Endodermal cell (in vitro differentiated cells): ENCODE measurements around the gene DNAJC12. TPM values are rescaled to one million over a fixed set of nuclear protein-coding genes. Genes with fewer than 3 reads are reported as not detected.
A peak's percentile ranks its signal among the peaks of the same experiment; 100 is the strongest.
"Not testable (repeated sequence)": the region's sequence is repeated elsewhere in the genome, so short reads cannot be mapped to it uniquely, and the experiment has no call there.

Experiments used
- DNase-seq: peaks from one replicate; pipeline ENCODE4 v3.0.0-alpha.2; 2017
- H3K27ac ChIP-seq: 2 replicates; pipeline ENCODE4 v1.5.1; 2013; ENCODE audit warnings: mild to moderate bottlenecking, low read depth, low read length, moderate library complexity
- H3K27me3 ChIP-seq: 2 replicates; pipeline ENCODE4 v1.6.1; 2013; ENCODE audit warnings: mild to moderate bottlenecking, low read length, moderate library complexity; ENCODE audit not compliant: insufficient read depth, control insufficient read depth, poor library complexity, severe bottlenecking
- H3K36me3 ChIP-seq: 2 replicates; pipeline ENCODE4 v1.7.0; 2013; ENCODE audit warnings: mild to moderate bottlenecking, low read length, moderate library complexity; ENCODE audit not compliant: control insufficient read depth, insufficient read depth
- H3K4me1 ChIP-seq: one replicate; pipeline ENCODE4 v1.7.0; 2013; ENCODE audit warnings: low read length; ENCODE audit not compliant: control insufficient read depth, insufficient read depth
- H3K4me3 ChIP-seq: 2 replicates; pipeline ENCODE4 v1.5.1; 2013; ENCODE audit warnings: mild to moderate bottlenecking, low read length, moderate library complexity
- H3K9ac ChIP-seq: 2 replicates; pipeline ENCODE4 v1.6.1; 2013; ENCODE audit warnings: mild to moderate bottlenecking, low read length, moderate library complexity; ENCODE audit not compliant: poor library complexity, severe bottlenecking; ENCODE audit errors: extremely low read depth
- H3K9me3 ChIP-seq: 2 replicates; pipeline ENCODE4 v1.6.1; 2013; ENCODE audit warnings: mild to moderate bottlenecking, low read length, moderate library complexity; ENCODE audit not compliant: control insufficient read depth
- H3K27ac Mint-ChIP-seq: 2 replicates; pipeline ENCODE4 v1.8.0; 2020; ENCODE audit warnings: mixed read lengths
- H3K27me3 Mint-ChIP-seq: 2 replicates; pipeline ENCODE4 v1.8.0; 2021; ENCODE audit warnings: mild to moderate bottlenecking, mixed read lengths; ENCODE audit not compliant: insufficient read depth
- H3K36me3 Mint-ChIP-seq: 2 replicates; pipeline ENCODE4 v1.8.0; 2020; ENCODE audit warnings: low read depth, mixed read lengths
- H3K4me1 Mint-ChIP-seq: 2 replicates; pipeline ENCODE4 v1.8.0; 2020; ENCODE audit warnings: mixed read lengths
- H3K4me3 Mint-ChIP-seq: 2 replicates; pipeline ENCODE4 v1.8.0; 2020; ENCODE audit warnings: mild to moderate bottlenecking, moderate library complexity, mixed read lengths
- H3K9me3 Mint-ChIP-seq: 2 replicates; pipeline ENCODE4 v1.8.0; 2020; ENCODE audit warnings: mild to moderate bottlenecking, mixed read lengths
- WGBS, 2 experiments: methylation state at CpG; one replicate each; pipeline versions ENCODE4 v1.1.5 to v1.1.7; 2013; ENCODE audit warnings: missing lambda C conversion rate in 2 of 2, mixed read lengths in 1 of 2; ENCODE audit not compliant: insufficient coverage in 1 of 2, insufficient read length in 1 of 2; 5-methylcytosine and 5-hydroxymethylcytosine counted together
- total RNA-seq, 2 donors: library from RNA; stranded (reverse); fragmentation: NEBNext Ultra II Directional in 1 of 2; extraction: Animal tissue kit (Norgen Biotek cat#: 25700) in 1 of 2; gene quantifications; 2 replicates in 1 of 2; 3 replicates in 1 of 2; pipeline ENCODE4 v1.2.1, GENCODE V29; 2021
- TF ChIP-seq, protein P1 (sequence below): fragments of 200-600 bp; sonication (generic); conservative IDR thresholded peaks from 2 replicates; pipeline ENCODE4 v1.5.0; 2021; ENCODE audit warnings: antibody characterized with exemption, mild to moderate bottlenecking

Gene DNAJC12
- total RNA-seq, 2 donors from 2014 or later, result 0.59 TPM; not detected in 1

- TF ChIP-seq, protein P1, sequence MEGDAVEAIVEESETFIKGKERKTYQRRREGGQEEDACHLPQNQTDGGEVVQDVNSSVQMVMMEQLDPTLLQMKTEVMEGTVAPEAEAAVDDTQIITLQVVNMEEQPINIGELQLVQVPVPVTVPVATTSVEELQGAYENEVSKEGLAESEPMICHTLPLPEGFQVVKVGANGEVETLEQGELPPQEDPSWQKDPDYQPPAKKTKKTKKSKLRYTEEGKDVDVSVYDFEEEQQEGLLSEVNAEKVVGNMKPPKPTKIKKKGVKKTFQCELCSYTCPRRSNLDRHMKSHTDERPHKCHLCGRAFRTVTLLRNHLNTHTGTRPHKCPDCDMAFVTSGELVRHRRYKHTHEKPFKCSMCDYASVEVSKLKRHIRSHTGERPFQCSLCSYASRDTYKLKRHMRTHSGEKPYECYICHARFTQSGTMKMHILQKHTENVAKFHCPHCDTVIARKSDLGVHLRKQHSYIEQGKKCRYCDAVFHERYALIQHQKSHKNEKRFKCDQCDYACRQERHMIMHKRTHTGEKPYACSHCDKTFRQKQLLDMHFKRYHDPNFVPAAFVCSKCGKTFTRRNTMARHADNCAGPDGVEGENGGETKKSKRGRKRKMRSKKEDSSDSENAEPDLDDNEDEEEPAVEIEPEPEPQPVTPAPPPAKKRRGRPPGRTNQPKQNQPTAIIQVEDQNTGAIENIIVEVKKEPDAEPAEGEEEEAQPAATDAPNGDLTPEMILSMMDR, result no peak
- no peaks in the 10 kb centered on the region for H3K9me3 ChIP-seq
- H3K4me1 ChIP-seq, result no peaks in the 10 kb centered on the region
- Mint-ChIP-seq H3K36me3 (no peaks in the 10 kb centered on the region), H3K9me3 (no peaks in the 10 kb centered on the region), H3K4me1 (no peaks in the 10 kb centered on the region), H3K27ac (no peak overlapping the region), H3K4me3 (no peak overlapping the region), H3K27me3 (no peaks in the 10 kb centered on the region)
- no peak overlapping the region for H3K27ac ChIP-seq
- H3K4me3 ChIP-seq, result no peak overlapping the region
- H3K36me3 ChIP-seq, result no peaks in the 10 kb centered on the region
- 80 to 82% methylated on average over 1 to 4 of the region's 4 CpGs for WGBS, 2 experiments
- H3K9ac ChIP-seq, result no peak overlapping the region
- no peaks in the 10 kb centered on the region for H3K27me3 ChIP-seq
- DNase-seq, result peak; percentile 58
Measured at GRCh38 chr10:67780759-67781538, 57.0 kb downstream of the DNAJC12 start.

DNA sequence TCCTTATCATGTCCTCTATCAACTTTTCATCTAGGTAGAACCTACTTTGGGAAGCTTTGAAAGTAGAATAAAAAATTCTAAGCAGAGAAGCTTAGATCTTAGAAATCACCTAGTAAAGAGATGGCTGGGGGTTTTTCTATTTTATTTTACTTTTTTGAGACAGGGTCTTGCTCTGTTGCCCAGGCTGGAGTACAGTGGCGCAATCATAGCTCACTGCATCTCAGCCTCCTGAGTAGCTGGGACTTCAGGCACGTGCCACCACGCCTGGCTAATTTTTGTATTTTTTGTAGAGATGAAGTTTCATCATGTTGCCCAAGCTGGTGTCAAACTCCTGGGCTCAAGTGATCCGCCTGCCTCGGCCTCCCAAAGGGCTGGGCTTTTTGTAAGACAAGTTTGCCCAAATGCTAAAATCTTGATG, 57.8 kb downstream of the DNAJC12 start:
- not testable (repeated sequence) for H3K27ac ChIP-seq, H3K36me3 Mint-ChIP-seq, H3K4me3 Mint-ChIP-seq, H3K9me3 Mint-ChIP-seq, H3K9me3 ChIP-seq, DNase-seq, H3K27me3 Mint-ChIP-seq, H3K27ac Mint-ChIP-seq, H3K4me3 ChIP-seq, H3K9ac ChIP-seq, H3K4me1 Mint-ChIP-seq, H3K4me1 ChIP-seq, H3K27me3 ChIP-seq, H3K36me3 ChIP-seq
- WGBS, 2 experiments, result 65 to 90% methylated on average over 2 to 5 of the region's 5 CpGs

- no peaks in the 10 kb centered on the region for H3K4me1 Mint-ChIP-seq
- WGBS, 2 experiments, result 13 to 15% methylated on average over 2 to 3 of the region's 4 CpGs
- H3K36me3 ChIP-seq, result no peaks in the 10 kb centered on the region
- no peak overlapping the region for H3K9ac ChIP-seq
- H3K4me1 ChIP-seq, result no peaks in the 10 kb centered on the region
- TF ChIP-seq, protein P1, result peak; percentile 89
- no peaks in the 10 kb centered on the region for H3K36me3 Mint-ChIP-seq
- DNase-seq, result peak; percentile 79
- no peaks in the 10 kb centered on the region for H3K27me3 ChIP-seq
- no peak overlapping the region for H3K27ac ChIP-seq
- no peak overlapping the region for H3K4me3 ChIP-seq
- no peaks in the 10 kb centered on the region for H3K27me3 Mint-ChIP-seq
- no peaks in the 10 kb centered on the region for H3K9me3 ChIP-seq
- H3K9me3 Mint-ChIP-seq, result no peaks in the 10 kb centered on the region
- H3K27ac Mint-ChIP-seq, result no peak overlapping the region
- H3K4me3 Mint-ChIP-seq, result no peak overlapping the region
Measured at GRCh38 chr10:67779465-67780203, 58.4 kb downstream of the DNAJC12 start.
